GM23338 (cell line): Measurements from ENCODE around the gene BFSP2.
A peak's percentile ranks its signal among the peaks of the same experiment; 100 is the strongest.

Source experiments
- CTCF ChIP-seq, 2 experiments: fragments of 200-600 bp in 1 of 2; sonication (generic) in 1 of 2; conservative IDR thresholded peaks; 2 replicates each; pipeline versions ENCODE4 v1.5.1 to v1.6.1; 2016 to 2017; ENCODE audit warnings: antibody characterized with exemption in 2 of 2, low read depth in 2 of 2, mild to moderate bottlenecking in 2 of 2, moderate library complexity in 1 of 2
- EZH2 ChIP-seq: fragments of 200-600 bp; sonication (generic); IDR thresholded peaks from one replicate; pipeline ENCODE4 v1.8.0; 2017; ENCODE audit warnings: antibody characterized with exemption, mild to moderate bottlenecking, low read depth; ENCODE audit not compliant: unreplicated experiment
- EZH2phosphoT487 ChIP-seq: fragments of 200-600 bp; sonication (generic); IDR thresholded peaks from one replicate; pipeline ENCODE4 v1.8.1; 2018; ENCODE audit warnings: antibody characterized with exemption; ENCODE audit not compliant: unreplicated experiment
- JUNB ChIP-seq: IDR thresholded peaks from one replicate; pipeline ENCODE4 v1.6.1; 2016; ENCODE audit warnings: antibody characterized with exemption; ENCODE audit not compliant: unreplicated experiment
- NANOG ChIP-seq: IDR thresholded peaks from 2 replicates; pipeline ENCODE4 v1.6.1; 2016; ENCODE audit warnings: antibody characterized with exemption, borderline replicate concordance
- POLR2AphosphoS5 ChIP-seq: IDR thresholded peaks from 2 replicates; pipeline ENCODE4 v1.6.1; 2016; ENCODE audit warnings: antibody characterized with exemption, low read depth
- REST ChIP-seq: IDR thresholded peaks from one replicate; pipeline ENCODE4 v1.6.1; 2018; ENCODE audit warnings: antibody characterized with exemption; ENCODE audit not compliant: unreplicated experiment
- ZNF114 ChIP-seq: fragments of 250-450 bp; sonication (Bioruptor Pico); IDR thresholded peaks from 2 replicates; pipeline ENCODE4 v1.5.0; 2020; ENCODE audit warnings: mild to moderate bottlenecking, moderate library complexity

GRCh38 chr3:133393691-133394474, 6.0 kb upstream of the BFSP2 start:
- TF ChIP-seq CTCF (conservative IDR thresholded peaks at IDR 0.05; ENCODE audit: low read depth in 2 of 2) (0 out of 4 replicates have a peak, but pooled peaks of 1 of the 2 experiments have one; percentile 14), REST (no peak), EZH2 (no peak), EZH2phosphoT487 (no peak), JUNB (no peak), POLR2AphosphoS5 (no peak), NANOG (no peak), ZNF114 (CRISPR knock-in tag) (no peak)
